IPS DF 6.9 (cell line): ENCODE data around the gene PGM1.

ENCODE experiments used
- DNase-seq: peaks from one replicate; pipeline ENCODE4 v3.0.0-alpha.2; 2013; ENCODE audit warnings: low read depth, low spot score
- H3K27ac ChIP-seq: one replicate; pipeline ENCODE4 v1.5.1; 2013; ENCODE audit warnings: low read length, control low read depth
- H3K27me3 ChIP-seq: 2 replicates; pipeline ENCODE4 v1.6.1; 2013; ENCODE audit warnings: mild to moderate bottlenecking, low read length; ENCODE audit not compliant: control insufficient read depth, insufficient read depth
- H3K36me3 ChIP-seq: 2 replicates; pipeline ENCODE4 v1.6.1; 2013; ENCODE audit warnings: low read length; ENCODE audit not compliant: control insufficient read depth, insufficient read depth
- H3K4me1 ChIP-seq: 2 replicates; pipeline ENCODE4 v1.6.1; 2013; ENCODE audit warnings: low read length; ENCODE audit not compliant: control insufficient read depth, insufficient read depth
- H3K4me3 ChIP-seq: 2 replicates; pipeline ENCODE4 v1.5.1; 2013; ENCODE audit warnings: mild to moderate bottlenecking, low read length
- H3K9me3 ChIP-seq: 2 replicates; pipeline ENCODE4 v1.6.1; 2013; ENCODE audit warnings: low read length, inconsistent platforms; ENCODE audit not compliant: control insufficient read depth, insufficient read depth
- WGBS: extraction: QIAGEN DNeasy Blood & Tissue Kit; methylation state at CpG from one replicate; pipeline ENCODE4 v1.1.7; 2013; ENCODE audit warnings: mixed read lengths, missing lambda C conversion rate; ENCODE audit not compliant: insufficient read length, insufficient coverage; 5-methylcytosine and 5-hydroxymethylcytosine counted together

PGM1 gene

DNA sequence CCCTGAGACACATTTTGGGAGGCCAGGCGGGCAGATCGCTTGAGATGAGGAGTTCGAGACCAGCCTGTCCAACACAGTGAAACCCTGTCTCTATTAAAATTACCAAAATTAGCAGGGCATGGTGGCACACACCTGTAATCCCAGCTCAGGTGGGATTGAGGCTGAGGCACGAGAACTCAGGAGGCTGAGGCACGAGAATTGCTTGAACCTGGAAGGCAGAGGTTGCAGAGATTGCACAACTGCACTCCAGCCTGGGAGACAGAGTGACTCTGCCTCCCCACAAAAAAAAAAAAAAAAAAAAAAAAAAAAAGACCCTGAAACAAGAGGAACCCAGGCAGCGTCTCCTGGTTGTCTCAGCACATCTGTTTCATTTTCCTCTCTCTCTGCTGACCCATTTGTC lies 24.2 kb downstream of the PGM1 start:
- WGBS, result no CpG with 5 or more reads among the region's 6 CpGs
- DNase-seq, result no peak

DNA sequence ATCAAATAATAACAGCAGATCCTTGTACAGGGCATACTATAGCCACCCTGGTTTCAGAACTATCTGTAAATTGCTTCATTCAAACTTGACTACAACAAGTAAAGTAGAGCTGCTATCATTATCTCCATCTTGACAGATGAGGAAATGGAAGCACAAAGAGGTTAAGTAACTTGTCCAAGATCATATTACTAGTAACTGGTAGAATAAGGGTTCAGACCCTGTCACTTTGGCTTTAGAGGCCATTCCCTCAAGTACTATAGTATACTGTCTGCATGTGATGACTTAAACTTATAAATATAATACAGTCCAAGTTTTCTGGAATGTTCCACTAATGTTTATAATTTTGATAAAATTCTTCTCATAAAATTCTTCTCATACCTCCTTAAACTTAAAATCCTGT lies 24.8 kb downstream of the PGM1 start:
- no peak for DNase-seq
- H3K36me3 ChIP-seq, result no peaks in the 10 kb centered on the region
- no peaks in the 10 kb centered on the region for H3K9me3 ChIP-seq
- no peaks in the 10 kb centered on the region for H3K27me3 ChIP-seq
- peaks cover 1% of the 10 kb centered on the region; the same call in 1 of the 2 replicates for H3K4me1 ChIP-seq
- H3K27ac ChIP-seq, result no peak overlapping the region
- H3K4me3 ChIP-seq, result no peak overlapping the region

More for the DNA sequence above, 24.2 kb downstream of the PGM1 start:
- Histone ChIP-seq H3K4me3 (no peak overlapping the region), H3K27me3 (no peaks in the 10 kb centered on the region), H3K36me3 (no peaks in the 10 kb centered on the region), H3K27ac (no peak overlapping the region), H3K4me1 (peaks cover under 1% of the 10 kb centered on the region; the same call in 1 of the 2 replicates), H3K9me3 (no peaks in the 10 kb centered on the region)

DNA sequence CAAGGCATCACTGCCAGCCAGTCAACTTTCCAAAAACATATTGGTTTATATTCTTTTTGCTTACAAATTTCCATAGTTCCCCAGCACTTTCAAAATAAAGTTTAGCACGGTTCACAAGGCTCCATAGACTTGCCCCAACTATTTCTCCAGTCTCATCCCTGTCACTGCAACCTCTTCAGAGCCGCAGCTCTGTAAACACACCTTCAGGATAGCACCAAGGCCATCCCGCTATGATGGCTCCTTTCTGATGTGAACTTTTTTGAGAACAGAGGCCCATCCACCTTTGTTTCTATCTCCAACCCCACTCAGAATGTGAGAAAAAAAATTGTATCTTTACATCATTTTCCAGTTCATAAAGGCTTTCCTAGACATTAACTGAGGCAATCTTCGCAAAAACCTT lies 26.3 kb downstream of the PGM1 start:
- WGBS, result no CpG with 5 or more reads among the region's 4 CpGs
- Histone ChIP-seq H3K9me3 (no peaks in the 10 kb centered on the region), H3K4me3 (no peak overlapping the region), H3K27me3 (no peaks in the 10 kb centered on the region), H3K36me3 (no peaks in the 10 kb centered on the region), H3K4me1 (peaks cover 1% of the 10 kb centered on the region; the same call in 1 of the 2 replicates), H3K27ac (no peak overlapping the region)
- no peak for DNase-seq

DNA sequence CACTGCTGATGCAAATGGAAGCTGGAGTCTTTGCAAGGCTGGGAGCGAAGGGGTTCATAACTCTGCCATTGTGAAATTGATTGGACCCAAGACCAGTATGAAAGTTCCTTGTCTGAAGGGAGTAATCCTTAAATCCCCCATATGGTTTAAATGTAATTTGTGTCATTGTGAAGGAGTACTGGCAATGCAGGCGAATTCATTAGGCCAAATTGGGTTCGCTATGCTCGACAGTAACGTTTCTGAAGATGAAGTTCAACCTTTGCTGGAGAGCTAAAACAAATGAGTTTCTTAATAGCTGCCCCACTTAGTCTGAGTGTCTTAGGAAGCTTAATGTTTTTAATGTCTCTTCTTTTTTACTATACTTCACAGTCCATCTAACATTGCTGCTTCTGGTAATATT lies 27.5 kb downstream of the PGM1 start:
- H3K36me3 ChIP-seq, result no peaks in the 10 kb centered on the region
- H3K4me1 ChIP-seq, result peaks cover 1% of the 10 kb centered on the region; the same call in 1 of the 2 replicates
- H3K27ac ChIP-seq, result no peak overlapping the region
- H3K9me3 ChIP-seq, result no peaks in the 10 kb centered on the region
- H3K27me3 ChIP-seq, result no peaks in the 10 kb centered on the region
- H3K4me3 ChIP-seq, result no peak overlapping the region
- no peak for DNase-seq
- WGBS, result no CpG with 5 or more reads among the region's 5 CpGs

DNA sequence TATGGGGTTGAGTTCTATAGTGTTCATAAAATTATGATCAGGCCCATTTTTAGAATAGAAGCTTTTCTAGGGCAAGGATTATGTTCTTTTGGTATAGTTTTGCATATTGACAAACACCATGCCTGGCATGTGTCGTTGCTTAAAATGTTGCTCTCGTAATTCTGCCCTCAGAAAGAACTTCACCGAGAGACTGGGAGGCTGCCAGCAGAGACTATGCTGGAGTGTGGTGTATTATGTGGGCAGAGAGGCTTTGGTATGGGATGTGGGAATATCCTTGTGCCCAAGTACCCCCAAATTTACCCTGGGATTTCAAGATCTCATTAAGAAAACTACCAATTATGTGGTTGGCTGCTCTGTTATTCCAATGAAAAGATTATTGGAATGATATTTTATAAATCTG lies 27.9 kb downstream of the PGM1 start:
- peaks cover 1% of the 10 kb centered on the region; the same call in 1 of the 2 replicates for H3K4me1 ChIP-seq
- no peaks in the 10 kb centered on the region for H3K9me3 ChIP-seq
- no peaks in the 10 kb centered on the region for H3K27me3 ChIP-seq
- H3K27ac ChIP-seq, result no peak overlapping the region
- DNase-seq, result no peak
- H3K4me3 ChIP-seq, result no peak overlapping the region
- H3K36me3 ChIP-seq, result no peaks in the 10 kb centered on the region
- no CpG with 5 or more reads among the region's 3 CpGs for WGBS

DNA sequence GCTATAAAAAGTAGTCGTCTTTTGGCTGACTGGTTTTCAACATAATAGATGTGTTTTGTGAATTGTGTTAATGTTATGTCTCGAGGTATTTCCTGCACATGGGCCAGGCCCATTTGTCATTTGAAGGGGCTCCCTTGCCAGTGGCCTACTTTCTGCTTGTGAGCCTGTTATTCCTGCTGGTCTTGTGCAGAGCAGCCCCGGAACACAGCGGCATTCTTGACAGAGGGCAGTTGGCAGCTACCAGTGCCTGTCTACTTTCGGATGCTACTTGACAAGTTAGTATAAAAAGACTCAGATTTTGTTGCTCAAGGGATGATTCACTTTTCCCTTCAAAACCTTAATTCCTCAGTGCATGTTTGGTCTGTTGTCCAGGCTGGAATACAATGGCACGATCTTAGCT lies 28.5 kb downstream of the PGM1 start:
- Histone ChIP-seq H3K27ac (no peak overlapping the region), H3K4me1 (peaks cover 1% of the 10 kb centered on the region; the same call in 1 of the 2 replicates), H3K9me3 (no peaks in the 10 kb centered on the region), H3K27me3 (no peaks in the 10 kb centered on the region), H3K4me3 (no peak overlapping the region), H3K36me3 (no peaks in the 10 kb centered on the region)
- no peak for DNase-seq
- no CpG with 5 or more reads among the region's 6 CpGs for WGBS

DNA sequence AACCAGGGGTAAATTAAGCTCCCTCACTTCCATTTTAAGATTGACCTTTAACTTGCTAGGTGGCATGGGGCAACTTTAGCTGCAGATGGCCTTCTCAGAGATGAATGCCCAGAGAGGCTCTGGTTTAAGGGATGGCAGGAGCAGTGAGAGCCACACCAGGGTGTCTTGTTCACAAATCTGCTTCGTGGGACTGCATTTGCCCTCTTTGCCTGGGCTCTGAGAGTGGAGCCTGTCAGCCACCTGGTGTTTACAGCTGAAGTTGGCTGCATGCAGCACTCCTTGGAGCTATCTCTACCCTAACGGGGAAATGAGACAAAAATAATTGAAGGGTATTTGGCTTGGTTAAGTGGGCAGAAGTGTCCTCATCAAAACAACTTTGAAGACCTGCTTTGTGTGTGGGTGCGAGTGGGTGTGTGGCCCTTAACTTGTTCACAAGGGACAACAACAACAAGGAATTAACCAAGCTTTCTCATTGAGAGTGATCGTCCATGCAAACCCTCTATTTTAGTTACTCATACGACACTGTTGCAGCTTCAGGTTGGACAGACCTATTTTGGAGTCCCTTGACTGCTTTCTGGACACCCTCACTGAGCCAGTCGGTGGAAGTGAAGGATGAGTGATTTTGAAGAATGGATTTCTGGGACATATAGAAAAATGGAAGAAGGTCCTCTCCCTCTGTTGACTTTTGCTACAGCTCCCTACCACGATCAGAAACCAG lies 29.8 kb downstream of the PGM1 start:
- peaks cover 1% of the 10 kb centered on the region; the same call in 1 of the 2 replicates for H3K4me1 ChIP-seq
- H3K27ac ChIP-seq, result no peak overlapping the region
- WGBS, result no CpG with 5 or more reads among the region's 7 CpGs
- no peaks in the 10 kb centered on the region for H3K27me3 ChIP-seq
- no peak for DNase-seq
- no peaks in the 10 kb centered on the region for H3K9me3 ChIP-seq
- no peak overlapping the region for H3K4me3 ChIP-seq
- no peaks in the 10 kb centered on the region for H3K36me3 ChIP-seq

DNA sequence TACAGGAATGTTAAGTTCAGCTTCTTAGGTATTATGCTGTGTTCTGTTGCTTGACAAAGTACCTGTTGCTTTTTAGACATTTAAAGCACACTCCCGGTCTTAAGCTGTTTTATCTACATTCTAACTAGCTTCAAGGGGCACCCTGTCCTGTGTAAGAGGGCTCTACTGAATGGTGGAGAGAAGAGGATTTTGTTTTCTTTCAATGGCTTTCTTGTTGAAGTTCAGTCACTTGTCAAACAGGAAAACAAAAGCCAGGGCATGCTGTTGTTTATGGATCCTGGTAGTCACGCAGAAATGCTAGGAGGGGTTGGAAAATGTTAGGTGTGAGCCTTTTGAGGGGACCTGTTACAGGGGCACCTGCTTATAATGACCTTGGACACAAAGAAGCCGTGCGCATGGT lies 30.7 kb downstream of the PGM1 start:
- Histone ChIP-seq H3K27ac (no peak overlapping the region), H3K27me3 (no peaks in the 10 kb centered on the region), H3K36me3 (no peaks in the 10 kb centered on the region), H3K4me3 (no peak overlapping the region), H3K4me1 (peaks cover 1% of the 10 kb centered on the region; the same call in 1 of the 2 replicates), H3K9me3 (no peaks in the 10 kb centered on the region)
- DNase-seq, result no peak
- WGBS, result no CpG with 5 or more reads among the region's 4 CpGs

DNA sequence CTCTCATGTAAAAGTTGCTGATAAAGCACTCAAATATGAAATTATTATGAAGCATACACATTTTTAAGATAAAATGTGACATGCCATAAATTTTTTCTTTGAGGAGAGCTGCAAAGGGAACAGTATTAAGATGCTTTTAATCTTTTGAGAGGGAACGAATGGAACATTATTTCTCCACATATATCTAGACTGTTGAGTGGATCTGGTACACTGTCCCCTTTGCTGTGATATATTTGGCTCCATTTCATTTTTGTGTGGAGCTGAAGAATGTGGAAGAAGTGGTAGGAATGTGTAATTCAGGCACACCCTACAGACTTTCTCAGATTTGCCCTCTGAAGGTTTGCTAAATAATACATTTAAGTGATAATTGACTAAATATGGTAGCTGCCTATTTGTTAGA lies 31.7 kb downstream of the PGM1 start:
- H3K27ac ChIP-seq, result no peak overlapping the region
- H3K36me3 ChIP-seq, result no peaks in the 10 kb centered on the region
- no peaks in the 10 kb centered on the region for H3K27me3 ChIP-seq
- H3K9me3 ChIP-seq, result no peaks in the 10 kb centered on the region
- peaks cover 1% of the 10 kb centered on the region; the same call in 1 of the 2 replicates for H3K4me1 ChIP-seq
- no peak for DNase-seq
- no peak overlapping the region for H3K4me3 ChIP-seq
- no CpG with 5 or more reads among the region's 1 CpG for WGBS

DNA sequence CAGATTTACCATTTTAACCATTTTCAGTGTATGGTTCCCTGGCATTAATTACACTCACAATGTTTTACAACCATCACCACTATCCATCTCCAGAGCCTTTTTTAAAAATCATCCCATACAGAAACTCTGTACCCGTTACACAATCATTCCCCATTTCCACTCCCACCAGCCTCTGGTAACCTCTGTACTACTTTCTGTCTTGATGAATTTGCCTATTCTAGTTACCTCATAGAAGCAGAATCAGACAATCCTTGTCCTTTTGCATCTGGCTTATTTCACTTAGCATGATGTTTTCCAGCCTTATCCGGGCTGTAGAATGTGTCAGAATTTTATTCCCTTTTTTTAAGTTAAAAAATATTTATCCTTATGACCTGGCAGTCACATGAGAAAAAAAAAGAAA lies 33.0 kb downstream of the PGM1 start:
- H3K9me3 ChIP-seq, result no peaks in the 10 kb centered on the region
- DNase-seq, result no peak
- no peak overlapping the region for H3K4me3 ChIP-seq
- 100% methylated on average over 1 of the region's 2 CpGs for WGBS
- H3K27me3 ChIP-seq, result no peaks in the 10 kb centered on the region
- no peak overlapping the region for H3K27ac ChIP-seq
- peaks cover 1% of the 10 kb centered on the region; the same call in 1 of the 2 replicates for H3K4me1 ChIP-seq
- H3K36me3 ChIP-seq, result peaks cover 3% of the 10 kb centered on the region; the same call in 1 of the 2 replicates

DNA sequence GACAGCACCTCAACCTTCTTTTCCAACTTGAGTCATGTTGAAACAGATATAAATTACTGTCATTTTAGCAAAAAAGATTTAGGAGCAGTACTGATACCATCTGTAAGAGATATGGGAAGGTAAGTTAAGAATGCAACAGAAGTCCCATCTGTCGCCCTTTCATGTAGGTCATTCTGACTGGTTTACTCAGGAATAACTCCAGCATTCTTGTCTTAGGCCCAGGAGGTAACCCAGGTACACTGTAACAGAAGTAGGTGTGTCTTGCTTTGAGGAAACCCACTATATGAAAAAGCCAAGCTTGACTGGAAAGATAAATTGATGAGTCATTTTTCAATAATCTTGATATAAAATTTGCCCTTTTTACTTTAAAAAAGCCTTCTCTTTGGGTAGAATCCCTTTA lies 35.4 kb downstream of the PGM1 start:
- peaks cover 3% of the 10 kb centered on the region; the same call in 1 of the 2 replicates for H3K36me3 ChIP-seq
- DNase-seq, result no peak
- H3K4me3 ChIP-seq, result no peak overlapping the region
- H3K9me3 ChIP-seq, result no peaks in the 10 kb centered on the region
- no peaks in the 10 kb centered on the region for H3K4me1 ChIP-seq
- no peaks in the 10 kb centered on the region for H3K27me3 ChIP-seq
- WGBS, result no CpG with 5 or more reads among the region's 1 CpG
- no peak overlapping the region for H3K27ac ChIP-seq
